ENCODE results near the gene PLD5.
"Not testable (repeated sequence)": the region's sequence is repeated elsewhere in the genome, so short reads cannot be mapped to it uniquely, and the experiment has no call there.

PLD5 gene

DNA sequence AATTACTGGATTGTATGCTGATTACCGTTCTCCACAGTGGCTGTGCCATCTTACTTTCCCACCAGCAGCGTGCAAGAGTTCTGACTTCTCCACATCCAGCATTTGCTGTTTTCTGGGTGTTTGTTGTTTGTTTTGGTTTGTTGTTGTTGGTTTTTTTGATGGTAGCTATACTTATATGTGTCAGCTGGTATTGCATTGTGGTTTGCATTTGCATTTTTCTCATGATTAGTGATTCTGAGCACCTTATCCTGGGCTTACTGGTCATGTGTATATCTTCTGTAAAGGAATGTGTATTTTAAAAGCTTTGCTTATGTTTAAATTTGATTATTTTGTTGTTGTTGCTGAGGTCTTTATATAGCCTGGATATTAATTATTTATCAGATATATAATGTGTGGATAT lies 458.7 kb downstream of the PLD5 start:
- no peak for DNase-seq (ENCODE audit: low read depth in 2 of 3, low spot score in 1 of 3)

DNA sequence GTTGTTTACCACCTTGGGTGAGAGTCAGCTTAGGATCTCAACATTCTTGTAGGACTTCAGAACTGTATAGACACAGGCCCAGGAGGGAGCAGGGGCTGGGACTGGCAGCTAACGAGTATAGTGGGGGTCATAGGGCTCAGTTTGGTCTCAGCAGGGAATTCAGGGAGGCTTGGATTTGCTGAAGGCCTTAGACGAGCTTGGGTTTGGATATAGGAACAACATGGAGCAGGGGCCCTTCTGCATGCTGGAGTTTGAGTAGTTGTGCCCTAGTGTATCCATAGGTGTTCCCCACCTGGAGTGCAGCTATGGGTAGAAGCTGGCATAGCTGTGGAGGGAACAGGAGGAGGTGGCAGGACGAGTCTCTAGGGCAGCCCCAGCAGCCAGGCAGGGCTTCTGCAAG lies 462.2 kb downstream of the PLD5 start:
- DNase-seq (ENCODE audit: low read depth in 2 of 3, low spot score in 1 of 3), result no peak

DNA sequence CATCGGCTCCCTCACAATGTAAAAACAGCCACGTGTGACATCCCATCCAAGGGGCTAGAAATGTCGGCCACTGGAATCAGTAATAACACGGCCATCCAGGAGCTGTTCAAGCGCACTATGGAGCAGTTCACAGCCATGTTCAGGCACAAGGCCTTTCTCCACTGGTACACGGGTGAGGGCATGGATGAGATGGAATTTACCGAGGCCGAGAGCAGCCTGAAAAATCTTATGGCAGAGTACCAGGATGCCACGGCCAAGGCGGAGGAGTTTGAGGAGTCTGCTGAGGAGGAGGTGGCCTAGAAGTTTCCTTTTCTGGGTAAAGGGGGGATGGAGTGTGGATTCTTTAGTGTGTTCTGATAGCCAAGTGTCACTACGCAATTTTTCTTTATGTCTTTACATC lies 464.5 kb downstream of the PLD5 start:
- no peak for DNase-seq (ENCODE audit: low read depth in 2 of 3, low spot score in 1 of 3)

DNA sequence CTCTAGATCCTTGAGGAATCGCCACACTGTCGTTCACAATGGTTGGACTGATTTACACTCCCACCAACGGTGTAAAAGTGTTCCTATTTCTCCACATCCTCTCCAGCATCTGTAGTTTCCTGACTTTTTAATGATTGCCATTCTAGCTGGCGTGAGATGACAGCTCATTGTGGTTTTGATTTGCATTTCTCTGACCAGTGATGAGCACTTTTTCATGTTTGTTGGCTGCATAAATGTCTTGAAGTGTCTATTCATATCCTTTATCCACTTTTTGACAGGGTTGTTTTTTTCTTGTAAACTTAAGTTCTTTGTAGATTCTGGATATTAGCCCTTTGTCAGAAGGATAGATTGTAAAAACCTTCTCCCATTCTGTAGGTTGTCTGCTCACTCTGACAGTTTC lies 465.9 kb downstream of the PLD5 start:
- DNase-seq (ENCODE audit: low read depth in 2 of 3, low spot score in 1 of 3), result not testable (repeated sequence)

DNA sequence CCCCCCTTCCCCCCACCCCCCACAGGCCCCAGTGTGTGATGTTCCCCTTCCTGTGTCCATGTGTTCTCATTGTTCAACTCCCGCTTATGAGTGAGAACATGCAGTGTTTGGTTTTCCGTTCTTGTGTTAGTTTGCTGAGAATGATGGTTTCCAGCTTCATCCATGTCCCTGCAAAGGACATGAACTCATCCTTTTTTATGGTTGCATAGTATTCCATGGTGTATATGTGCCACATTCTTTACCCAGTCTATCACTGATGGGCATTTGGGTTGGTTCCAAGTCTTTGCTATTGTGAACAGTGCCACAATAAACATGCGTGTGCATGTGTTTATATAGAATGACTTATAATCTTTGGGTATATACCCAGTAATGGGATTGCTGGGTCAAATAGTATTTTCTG lies 466.3 kb downstream of the PLD5 start:
- DNase-seq (ENCODE audit: low read depth in 2 of 3, low spot score in 1 of 3), result not testable (repeated sequence)

DNA sequence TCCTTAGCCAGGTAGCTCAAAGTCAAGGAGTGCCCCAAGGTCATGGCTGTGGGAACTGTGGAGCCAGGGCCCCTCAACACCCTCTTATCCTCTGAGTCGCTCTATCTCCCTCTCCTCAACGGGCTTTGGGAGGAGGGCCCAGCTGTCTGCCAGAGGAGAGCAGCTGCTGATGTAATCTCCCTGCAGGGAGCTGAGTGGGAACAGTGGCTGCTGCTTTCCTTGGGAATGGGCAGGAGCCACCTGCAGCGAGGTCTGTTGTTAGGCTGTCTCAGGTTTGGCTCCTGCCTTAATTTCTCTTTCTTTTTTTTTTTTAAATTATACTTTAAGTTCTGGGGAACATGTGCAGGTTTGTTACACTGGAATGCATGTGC lies 466.8 kb downstream of the PLD5 start:
- DNase-seq (ENCODE audit: low read depth in 2 of 3, low spot score in 1 of 3), result no peak

DNA sequence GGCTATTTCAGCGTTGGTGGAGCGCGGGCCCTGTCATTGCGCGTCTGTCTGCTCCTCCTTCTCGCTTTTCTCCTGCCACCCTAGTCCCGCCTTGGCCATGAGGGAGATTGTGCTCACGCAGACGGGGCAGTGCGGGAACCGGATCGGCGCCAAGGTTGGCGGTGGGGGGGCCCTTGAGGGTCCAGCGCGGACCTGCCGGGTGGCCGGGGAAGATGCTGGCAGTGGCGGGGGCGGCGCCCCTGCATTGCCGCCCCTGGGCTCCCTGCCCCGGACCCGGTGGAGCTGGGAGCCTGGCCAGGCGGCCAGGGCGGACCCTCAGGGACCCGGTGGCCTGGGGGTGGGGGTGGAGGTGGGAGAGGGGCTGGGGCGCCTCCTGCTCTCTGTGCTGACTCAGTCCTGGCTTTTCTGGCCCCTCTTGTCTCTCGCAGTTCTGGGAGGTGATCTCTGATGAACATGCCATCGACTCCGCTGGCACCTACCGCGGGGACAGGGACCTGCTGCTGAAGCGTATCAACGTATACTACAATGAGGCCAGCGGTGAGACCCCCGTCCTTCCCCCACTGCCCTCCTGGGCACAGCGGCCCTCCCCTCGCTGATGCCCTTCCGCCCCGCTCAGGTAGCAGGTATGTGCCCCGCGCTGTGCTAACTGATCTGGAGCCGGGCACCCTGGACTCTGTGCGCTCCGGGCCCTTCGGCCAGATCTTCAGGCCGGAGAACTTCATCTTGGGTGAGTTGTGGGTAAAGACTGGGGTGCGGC lies 467.3 kb downstream of the PLD5 start:
- DNase-seq (ENCODE audit: low read depth in 2 of 3, low spot score in 1 of 3), result no peak

DNA sequence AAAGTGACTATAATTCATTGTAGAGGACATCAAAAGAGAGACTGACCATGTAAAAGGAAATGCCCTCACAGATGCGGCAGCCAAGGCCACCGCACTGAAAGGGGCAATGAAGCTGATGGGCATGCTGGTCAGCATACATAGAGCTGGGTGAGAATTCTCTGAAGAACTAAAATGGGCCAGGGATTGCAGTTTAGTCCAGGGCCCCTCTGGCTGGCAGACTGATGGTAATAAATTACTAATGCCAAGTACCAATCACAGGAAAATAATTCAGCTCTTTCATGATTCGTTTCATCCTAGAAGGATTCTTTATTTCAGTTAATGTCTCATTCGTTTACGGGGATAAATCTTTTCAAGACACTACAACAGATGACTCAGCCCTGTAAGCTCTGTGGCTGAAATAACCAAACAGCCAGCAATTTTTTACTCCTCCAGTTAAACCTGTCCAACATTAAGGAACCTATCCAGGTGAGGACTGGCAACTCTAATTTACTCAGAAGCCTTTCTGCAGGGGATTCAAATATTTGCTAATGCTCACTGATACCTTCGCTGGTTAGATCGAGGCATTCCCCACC lies 468.7 kb downstream of the PLD5 start:
- DNase-seq (ENCODE audit: low read depth in 2 of 3, low spot score in 1 of 3), result no peak

DNA sequence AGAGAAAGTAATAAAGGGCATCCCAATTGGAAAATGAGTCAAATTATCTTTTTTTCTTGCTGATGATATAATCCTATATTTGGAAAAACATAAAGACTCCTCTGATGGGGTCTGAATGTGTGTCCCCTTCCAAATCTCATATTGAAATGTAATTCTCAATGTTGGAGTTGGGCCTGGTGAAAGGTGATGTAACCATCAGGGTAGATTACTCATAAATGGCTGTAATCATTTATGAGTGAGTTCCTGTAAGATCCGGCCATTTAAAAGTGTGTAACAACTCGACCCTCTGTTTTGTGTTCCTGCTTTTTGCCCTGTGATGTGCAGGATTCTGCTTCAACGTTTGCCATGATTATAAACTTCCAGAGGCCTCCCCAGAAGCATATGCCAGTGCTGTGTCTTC lies 481.3 kb downstream of the PLD5 start:
- no peak for DNase-seq (ENCODE audit: low read depth in 2 of 3, low spot score in 1 of 3)

DNA sequence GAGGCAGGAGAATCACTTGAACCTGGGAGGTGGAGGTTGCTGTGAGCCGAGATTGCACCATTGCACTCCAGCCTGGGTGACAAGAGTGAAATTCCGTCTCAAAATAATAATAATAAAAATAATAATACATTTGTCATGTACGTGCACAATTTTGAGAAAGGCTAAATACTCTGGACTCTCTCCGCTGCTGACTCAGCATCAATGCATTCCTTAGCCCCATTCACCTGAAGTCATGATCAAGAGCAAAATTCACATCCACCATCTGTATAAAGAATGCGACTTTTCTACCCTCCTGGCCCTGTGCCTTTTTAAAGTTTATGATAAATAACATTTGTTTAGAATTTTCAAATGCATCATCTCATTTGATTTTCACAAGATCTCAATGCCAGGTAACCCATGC lies 490.1 kb downstream of the PLD5 start:
- no peak for DNase-seq (ENCODE audit: low read depth in 2 of 3, low spot score in 1 of 3)

DNA sequence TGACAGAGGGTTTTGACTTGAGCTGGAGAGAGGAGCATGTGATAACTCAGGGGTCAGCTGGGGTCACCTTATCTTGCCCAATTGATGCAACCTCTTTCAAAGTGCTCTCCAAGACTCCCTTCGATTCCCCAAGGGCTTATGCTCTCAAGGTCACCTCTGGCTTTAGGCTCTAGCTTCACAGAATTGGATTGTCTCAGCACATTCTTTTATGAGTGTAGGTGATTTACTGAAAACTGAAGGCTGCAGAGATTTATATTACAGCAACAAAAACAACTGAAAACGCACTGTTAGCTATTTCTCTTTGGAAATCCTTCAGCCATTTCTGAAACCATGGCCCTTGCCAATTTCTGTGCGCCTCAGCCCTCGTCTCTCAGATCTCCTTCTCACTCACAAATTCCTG lies 491.1 kb downstream of the PLD5 start:
- no peak for DNase-seq (ENCODE audit: low read depth in 2 of 3, low spot score in 1 of 3)

Measured in stimulated activated CD4-positive, alpha-beta T cell treated with anti-CD3 and anti-CD28 coated beads, Interleukin-12 subunit alpha, Interleukin-12 subunit beta, amount 100 ng/mL, for 48 hours (primary cell).